NCI-H1092 (cell line): ENCODE results near the gene PPP4C.
A peak's percentile ranks its signal among the peaks of the same experiment; 100 is the strongest.
"Not testable (repeated sequence)": the region's sequence is repeated elsewhere in the genome, so short reads cannot be mapped to it uniquely, and the experiment has no call there.

Experiments used
- DNase-seq: peaks from one replicate; lab custom pipeline; 2025; lab: John Stamatoyannopoulos, UW

Gene PPP4C

DNA sequence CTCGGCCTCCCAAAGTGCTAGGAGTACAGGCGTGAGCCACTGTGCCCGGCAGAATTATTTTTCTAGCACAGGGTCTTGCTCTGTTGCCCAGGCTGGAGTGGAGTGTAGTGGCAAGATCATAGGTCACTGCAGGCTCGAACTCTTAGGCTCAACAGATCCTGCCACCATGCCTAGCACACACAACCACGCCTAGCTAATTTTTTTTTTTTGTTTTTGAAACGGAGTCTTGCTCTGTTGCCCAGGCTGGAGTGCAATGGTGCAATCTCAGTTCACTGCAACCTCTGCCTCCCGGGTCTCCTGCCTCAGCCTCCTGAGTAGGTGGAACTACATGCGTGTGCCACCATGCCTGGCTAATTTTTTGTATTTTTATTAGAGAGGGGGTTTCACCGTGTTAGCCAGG lies 49.9 kb downstream of the PPP4C start:
- not testable (repeated sequence) for DNase-seq

DNA sequence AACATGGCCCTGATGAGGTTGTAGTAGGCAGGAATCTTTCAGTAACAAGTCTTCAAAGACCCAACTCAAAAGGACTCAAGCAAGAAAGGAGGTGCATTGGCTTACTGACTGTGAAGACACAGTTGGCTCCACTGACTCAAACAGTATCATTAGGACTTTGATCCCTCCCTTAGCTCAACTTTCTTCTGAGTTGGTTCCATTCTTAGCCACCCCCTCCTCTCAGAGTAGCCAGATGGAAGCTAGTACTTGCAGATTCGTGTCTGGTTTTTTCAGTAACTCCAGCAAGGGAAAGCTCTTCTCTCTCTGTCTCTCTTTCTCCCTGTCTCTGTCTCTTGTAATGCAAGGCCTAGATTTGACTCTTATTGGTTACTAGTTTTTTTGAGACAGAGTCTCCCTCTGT lies 52.2 kb downstream of the PPP4C start:
- no peak for DNase-seq

DNA sequence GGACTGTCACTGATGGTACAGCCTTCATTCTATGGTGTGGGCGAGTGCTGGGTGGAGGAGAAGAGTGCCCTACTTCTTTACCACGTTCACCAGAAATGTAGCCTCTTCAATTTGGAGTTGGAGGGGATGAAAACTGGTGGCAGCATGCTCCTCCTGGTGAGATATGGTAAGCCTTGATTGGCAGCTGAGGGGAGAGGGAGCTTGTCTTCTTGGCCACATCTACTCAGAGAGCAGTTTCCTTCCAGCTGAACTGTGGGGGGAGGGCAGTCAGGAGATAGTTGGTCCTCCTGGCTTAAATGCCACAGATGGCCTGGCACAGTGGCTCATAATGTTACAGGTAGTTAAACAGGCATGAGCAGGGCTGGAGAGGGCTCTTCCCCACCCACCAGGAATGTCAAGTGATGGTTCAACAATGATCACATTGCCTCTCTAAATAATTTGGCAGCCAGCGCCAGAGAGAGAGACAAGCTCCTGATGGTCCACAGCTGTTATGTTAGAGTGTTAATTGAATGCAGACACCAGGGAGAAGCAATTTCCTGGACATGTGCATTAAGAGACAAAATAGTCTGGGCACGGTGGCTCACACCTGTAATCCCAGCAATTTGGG lies 56.2 kb downstream of the PPP4C start:
- DNase-seq = peak; percentile 92

DNA sequence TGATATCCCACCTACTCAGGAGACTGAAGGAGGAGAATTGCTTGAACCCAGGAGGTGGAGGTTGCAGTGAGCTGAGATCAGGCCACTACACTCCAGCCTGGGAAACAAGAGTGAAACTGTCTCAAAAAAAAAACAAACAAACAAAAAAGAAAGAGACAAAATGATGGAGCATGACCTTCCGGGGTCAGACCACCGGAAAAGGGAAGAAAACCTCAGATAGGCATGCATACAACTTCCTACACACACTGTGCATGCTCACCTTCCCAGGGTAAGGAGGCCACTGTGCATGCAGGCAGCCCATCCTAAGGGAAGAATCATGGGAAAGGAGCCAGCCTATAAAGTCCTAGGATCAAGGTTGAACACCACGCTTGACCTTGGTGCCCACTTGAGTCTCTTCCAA lies 56.8 kb downstream of the PPP4C start:
- DNase-seq = no peak
